Ishikawa (cell line): Measurements from ENCODE around the gene NDRG3.
A peak's percentile ranks its signal among the peaks of the same experiment; 100 is the strongest.

Experiments
- CEBPB ChIP-seq: IDR thresholded peaks from 2 replicates; pipeline ENCODE4 v1.6.1; 2012
- CREB1 ChIP-seq: IDR thresholded peaks from 2 replicates; pipeline ENCODE4 v1.6.1; 2012; ENCODE audit warnings: low read depth
- EGR1 ChIP-seq: IDR thresholded peaks from 2 replicates; pipeline ENCODE4 v1.6.1; 2012
- EP300 ChIP-seq: IDR thresholded peaks from 2 replicates; pipeline ENCODE4 v1.6.1; 2012; ENCODE audit warnings: borderline replicate concordance
- FOXM1 ChIP-seq: IDR thresholded peaks from 2 replicates; pipeline ENCODE4 v1.6.1; 2012; ENCODE audit warnings: low read depth, borderline replicate concordance
- NFIC ChIP-seq: IDR thresholded peaks from 2 replicates; pipeline ENCODE4 v1.6.1; 2012
- RAD21 ChIP-seq: IDR thresholded peaks from 2 replicates; pipeline ENCODE4 v1.6.1; 2012; ENCODE audit warnings: low read depth
- TAF1 ChIP-seq: IDR thresholded peaks from 2 replicates; pipeline ENCODE4 v1.6.1; 2012; ENCODE audit warnings: low read depth, mild to moderate bottlenecking
- TCF12 ChIP-seq: IDR thresholded peaks from 2 replicates; pipeline ENCODE4 v1.6.1; 2012; ENCODE audit warnings: low read depth
- TEAD4 ChIP-seq: IDR thresholded peaks from 2 replicates; pipeline ENCODE4 v1.6.1; 2012
- YY1 ChIP-seq: IDR thresholded peaks from 2 replicates; pipeline ENCODE4 v1.6.1; 2012; ENCODE audit warnings: low read depth
- ZBTB7A ChIP-seq: IDR thresholded peaks from 2 replicates; pipeline ENCODE4 v1.6.1; 2012; ENCODE audit warnings: low read depth
- TF ChIP-seq, protein P1 (sequence below): IDR thresholded peaks from 2 replicates; pipeline ENCODE4 v1.6.1; 2012
- TF ChIP-seq, protein P2 (sequence below): IDR thresholded peaks from 2 replicates; pipeline ENCODE4 v1.6.1; 2012
- TF ChIP-seq, protein P3 (sequence below): IDR thresholded peaks from 2 replicates; pipeline ENCODE4 v1.6.1; 2012; ENCODE audit warnings: low read depth, mild to moderate bottlenecking

Gene NDRG3

DNA sequence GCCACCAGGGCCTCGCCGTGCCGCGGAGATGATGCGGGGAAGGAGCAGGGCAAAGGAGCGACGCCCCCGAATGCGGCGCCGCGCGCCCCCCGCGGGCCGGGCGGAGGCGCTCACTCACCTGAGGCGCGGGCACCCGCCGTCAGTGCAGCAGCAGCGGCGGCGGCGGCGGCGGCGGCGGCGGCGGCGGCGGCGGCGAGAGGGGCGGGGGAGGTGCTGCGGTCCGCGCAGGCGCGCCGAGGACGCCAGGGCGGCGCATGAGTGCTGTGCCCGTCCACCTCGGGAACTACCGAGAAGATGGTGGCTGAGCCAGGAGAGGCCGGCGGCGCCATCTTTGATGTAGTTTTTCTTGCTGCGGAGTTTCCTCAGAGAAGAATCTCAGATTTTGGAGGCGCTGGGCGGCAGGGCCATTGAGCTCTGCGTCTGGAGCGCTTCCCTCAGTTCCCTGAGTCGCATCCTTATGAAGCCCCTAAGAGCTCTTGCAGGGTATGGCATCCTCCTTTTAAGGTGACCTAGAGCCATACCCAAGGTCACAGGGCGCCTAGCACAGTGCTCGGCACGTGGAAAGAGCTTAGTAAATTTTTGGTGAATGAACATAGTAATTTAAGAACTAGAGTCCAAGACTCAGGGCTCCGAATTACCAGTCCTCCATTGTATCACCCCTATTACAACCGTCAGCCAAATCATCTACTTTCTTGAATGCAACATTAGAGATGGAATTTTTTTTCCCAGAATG lies at the start of gene NDRG3:
NDRG3 (minus strand) TSS at position 164 of the 733 bp plus-strand sequence. CDS start 24,355 bp downstream, outside the sequence.
- TF ChIP-seq, protein P1, sequence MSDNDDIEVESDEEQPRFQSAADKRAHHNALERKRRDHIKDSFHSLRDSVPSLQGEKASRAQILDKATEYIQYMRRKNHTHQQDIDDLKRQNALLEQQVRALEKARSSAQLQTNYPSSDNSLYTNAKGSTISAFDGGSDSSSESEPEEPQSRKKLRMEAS = peak; percentile 36; the same call in 1 of the 2 replicates
- TF ChIP-seq YY1 (peak; percentile 99), EGR1 (peak; percentile 85), FOXM1 (no peak), NFIC (no peak)
- TF ChIP-seq, protein P2, sequence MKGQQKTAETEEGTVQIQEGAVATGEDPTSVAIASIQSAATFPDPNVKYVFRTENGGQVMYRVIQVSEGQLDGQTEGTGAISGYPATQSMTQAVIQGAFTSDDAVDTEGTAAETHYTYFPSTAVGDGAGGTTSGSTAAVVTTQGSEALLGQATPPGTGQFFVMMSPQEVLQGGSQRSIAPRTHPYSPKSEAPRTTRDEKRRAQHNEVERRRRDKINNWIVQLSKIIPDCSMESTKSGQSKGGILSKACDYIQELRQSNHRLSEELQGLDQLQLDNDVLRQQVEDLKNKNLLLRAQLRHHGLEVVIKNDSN = no peak

DNA sequence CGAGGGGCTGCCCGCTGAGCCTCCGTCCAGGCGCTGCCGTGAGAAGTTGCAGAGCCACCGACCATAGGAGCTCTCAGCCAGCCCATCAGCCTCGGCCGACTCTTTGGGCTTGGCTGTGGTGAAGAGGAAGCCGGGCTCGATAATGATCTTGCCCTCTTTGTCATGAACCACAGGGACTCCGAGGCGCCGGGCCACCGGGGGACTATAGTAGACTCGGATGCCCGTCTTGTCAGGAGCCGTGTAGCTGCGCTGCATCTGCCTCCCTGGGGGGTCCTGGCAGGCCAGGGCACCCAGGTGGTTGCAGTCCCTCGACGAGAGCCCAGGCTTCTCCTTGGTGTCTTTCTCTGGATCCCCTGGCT lies 48.2 kb upstream of the NDRG3 start:
- TF ChIP-seq, protein P1 = no peak
- TF ChIP-seq RAD21 = no peak
- no peak for TF ChIP-seq YY1
- no peak for TF ChIP-seq EGR1
- no peak for TF ChIP-seq FOXM1
- no peak for TF ChIP-seq TEAD4
- no peak for TF ChIP-seq CREB1
- TF ChIP-seq, protein P3, sequence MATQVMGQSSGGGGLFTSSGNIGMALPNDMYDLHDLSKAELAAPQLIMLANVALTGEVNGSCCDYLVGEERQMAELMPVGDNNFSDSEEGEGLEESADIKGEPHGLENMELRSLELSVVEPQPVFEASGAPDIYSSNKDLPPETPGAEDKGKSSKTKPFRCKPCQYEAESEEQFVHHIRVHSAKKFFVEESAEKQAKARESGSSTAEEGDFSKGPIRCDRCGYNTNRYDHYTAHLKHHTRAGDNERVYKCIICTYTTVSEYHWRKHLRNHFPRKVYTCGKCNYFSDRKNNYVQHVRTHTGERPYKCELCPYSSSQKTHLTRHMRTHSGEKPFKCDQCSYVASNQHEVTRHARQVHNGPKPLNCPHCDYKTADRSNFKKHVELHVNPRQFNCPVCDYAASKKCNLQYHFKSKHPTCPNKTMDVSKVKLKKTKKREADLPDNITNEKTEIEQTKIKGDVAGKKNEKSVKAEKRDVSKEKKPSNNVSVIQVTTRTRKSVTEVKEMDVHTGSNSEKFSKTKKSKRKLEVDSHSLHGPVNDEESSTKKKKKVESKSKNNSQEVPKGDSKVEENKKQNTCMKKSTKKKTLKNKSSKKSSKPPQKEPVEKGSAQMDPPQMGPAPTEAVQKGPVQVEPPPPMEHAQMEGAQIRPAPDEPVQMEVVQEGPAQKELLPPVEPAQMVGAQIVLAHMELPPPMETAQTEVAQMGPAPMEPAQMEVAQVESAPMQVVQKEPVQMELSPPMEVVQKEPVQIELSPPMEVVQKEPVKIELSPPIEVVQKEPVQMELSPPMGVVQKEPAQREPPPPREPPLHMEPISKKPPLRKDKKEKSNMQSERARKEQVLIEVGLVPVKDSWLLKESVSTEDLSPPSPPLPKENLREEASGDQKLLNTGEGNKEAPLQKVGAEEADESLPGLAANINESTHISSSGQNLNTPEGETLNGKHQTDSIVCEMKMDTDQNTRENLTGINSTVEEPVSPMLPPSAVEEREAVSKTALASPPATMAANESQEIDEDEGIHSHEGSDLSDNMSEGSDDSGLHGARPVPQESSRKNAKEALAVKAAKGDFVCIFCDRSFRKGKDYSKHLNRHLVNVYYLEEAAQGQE = no peak
- TF ChIP-seq CEBPB = no peak
- no peak for TF ChIP-seq TCF12
- no peak for TF ChIP-seq ZBTB7A
- no peak for TF ChIP-seq TAF1
- no peak for TF ChIP-seq NFIC
- no peak for TF ChIP-seq EP300
- TF ChIP-seq, protein P2 = no peak

DNA sequence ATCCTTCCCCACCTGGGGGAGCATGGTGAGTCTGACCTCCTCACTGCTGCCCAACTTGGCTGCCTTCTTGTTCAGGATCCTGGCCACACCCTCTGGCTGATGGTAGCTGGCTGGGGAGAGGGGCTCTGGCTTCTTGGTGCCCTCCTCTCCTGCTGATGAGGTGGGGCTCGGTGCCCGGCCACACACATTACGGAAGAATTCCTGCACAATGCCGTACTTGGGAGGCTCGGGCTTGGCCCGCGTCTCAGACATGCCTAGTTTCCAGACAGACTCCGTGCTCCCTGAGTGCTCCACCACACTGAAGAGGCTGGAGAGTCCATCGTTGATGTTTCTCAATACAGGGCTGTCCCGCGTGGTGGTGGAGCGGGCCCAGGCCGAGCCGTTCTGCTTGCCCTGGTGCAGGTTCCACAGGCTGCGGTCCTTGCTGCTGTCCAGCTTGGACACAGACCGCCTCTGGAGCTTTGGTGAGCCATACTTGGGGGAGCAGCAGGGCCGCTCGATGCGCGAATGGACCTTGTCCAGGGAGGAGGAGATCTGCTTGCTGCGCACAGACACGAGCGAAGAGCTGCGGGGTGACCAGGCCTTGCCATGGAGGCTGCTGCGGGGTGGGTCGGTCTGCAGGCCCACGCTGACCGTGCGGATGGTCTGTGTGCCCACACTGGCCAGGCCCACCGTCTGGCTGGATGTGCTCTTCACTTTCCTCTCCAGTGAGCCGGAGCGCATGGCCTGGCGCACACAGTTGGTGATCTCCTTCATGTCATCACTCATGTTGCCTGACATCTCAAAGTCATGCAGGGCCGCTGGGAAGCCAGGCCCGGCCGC lies 47.6 kb upstream of the NDRG3 start:
- no peak for TF ChIP-seq EP300
- no peak for TF ChIP-seq CREB1
- no peak for TF ChIP-seq CEBPB
- TF ChIP-seq NFIC = no peak
- TF ChIP-seq ZBTB7A = no peak
- TF ChIP-seq RAD21 = no peak

DNA sequence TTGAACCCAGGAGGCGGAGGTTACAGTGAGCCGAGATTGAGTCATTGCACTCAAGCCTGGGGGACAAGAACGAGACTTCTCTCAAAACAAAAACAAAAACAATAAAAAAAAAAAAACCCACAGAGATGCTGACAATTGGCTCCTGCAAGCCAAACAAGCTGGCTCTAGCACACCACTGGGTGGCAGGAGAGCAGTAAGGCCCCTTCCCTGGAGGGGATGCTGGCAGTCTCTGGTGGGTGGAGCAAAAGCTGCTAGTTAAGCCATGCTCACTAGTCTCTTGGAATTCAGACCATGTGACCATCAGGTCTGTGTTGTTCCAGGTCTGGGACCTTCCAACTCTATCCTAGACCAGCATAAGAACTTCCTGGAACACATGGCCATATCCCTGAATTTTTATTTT lies 46.5 kb upstream of the NDRG3 start:
- TF ChIP-seq, protein P2 = peak; percentile 90
- TF ChIP-seq RAD21 = peak; percentile 85
- TF ChIP-seq EP300 = no peak
- no peak for TF ChIP-seq ZBTB7A
- no peak for TF ChIP-seq TCF12
- TF ChIP-seq FOXM1 = no peak
- TF ChIP-seq TEAD4 = peak; percentile 76

DNA sequence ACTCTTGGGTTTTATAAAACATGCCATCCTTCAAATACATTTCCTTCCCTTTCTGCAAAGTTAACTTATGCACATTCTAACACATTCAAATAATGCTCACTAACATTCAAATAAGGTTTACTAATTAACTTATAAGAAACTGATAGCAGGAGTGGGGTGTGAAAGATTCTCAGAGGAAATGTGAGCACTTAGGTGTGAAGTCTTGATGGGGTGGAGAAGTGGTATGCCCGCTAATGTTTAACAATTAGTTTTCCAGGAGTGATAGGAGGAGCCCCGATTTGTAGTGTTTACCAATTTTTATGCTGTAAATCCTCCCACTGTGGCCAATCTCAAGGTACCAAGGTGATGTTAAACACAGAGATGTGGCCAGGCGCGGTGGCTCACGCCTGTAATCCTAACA lies 46.0 kb upstream of the NDRG3 start:
- TF ChIP-seq TAF1 = no peak
- TF ChIP-seq, protein P3 = no peak
- TF ChIP-seq CREB1 = no peak
- no peak for TF ChIP-seq YY1
- TF ChIP-seq TCF12 = no peak
- no peak for TF ChIP-seq FOXM1
- no peak for TF ChIP-seq RAD21
- no peak for TF ChIP-seq EGR1
- TF ChIP-seq ZBTB7A = no peak
- TF ChIP-seq NFIC = no peak
- TF ChIP-seq CEBPB = no peak
- TF ChIP-seq, protein P2 = no peak
- no peak for TF ChIP-seq TEAD4
- TF ChIP-seq EP300 = no peak
- TF ChIP-seq, protein P1 = no peak
